Epithelial cell of esophagus (primary cell): ENCODE results near the gene EXOSC3.

Source experiments
- DNase-seq: peaks from one replicate; pipeline ENCODE4 v3.0.0; 2010; ENCODE audit warnings: low read depth
- H3K4me3 ChIP-seq: 2 replicates; pipeline ENCODE4 v1.5.1; 2011; ENCODE audit warnings: mild to moderate bottlenecking, low read length, control low read depth
- CTCF ChIP-seq: IDR thresholded peaks from 2 replicates; pipeline ENCODE4 v1.5.1; 2011; ENCODE audit warnings: low read depth, mild to moderate bottlenecking, low read length, control low read depth, inconsistent platforms; ENCODE audit not compliant: insufficient read depth; ENCODE audit errors: missing control alignments

EXOSC3 gene

GRCh38 chr9:37806271-37806670, 21.4 kb upstream of the EXOSC3 start:
- DNase-seq = no peak
- no peak for TF ChIP-seq CTCF
- no peak overlapping the region for H3K4me3 ChIP-seq

GRCh38 chr9:37801959-37802711, 17.3 kb upstream of the EXOSC3 start:
- DNase-seq = no peak
- TF ChIP-seq CTCF = no peak
- peak overlapping the region; percentile 74 for H3K4me3 ChIP-seq

GRCh38 chr9:37801287-37801850, 16.5 kb upstream of the EXOSC3 start:
- peak; percentile 43 for DNase-seq
- peak overlapping the region; percentile 74 for H3K4me3 ChIP-seq
- no peak for TF ChIP-seq CTCF

GRCh38 chr9:37800631-37801286, 15.9 kb upstream of the EXOSC3 start, which contains the start of gene DCAF10:
Gene DCAF10 (plus strand): TSS chr9:37800797. CDS start chr9:37800867, 70 bp downstream.
- TF ChIP-seq CTCF = peak; percentile 9
- peak; percentile 90 for DNase-seq

GRCh38 chr9:37798677-37799076, 13.8 kb upstream of the EXOSC3 start:
- no peak for TF ChIP-seq CTCF
- no peak overlapping the region for H3K4me3 ChIP-seq
- DNase-seq = no peak

More at GRCh38 chr9:37800631-37801286, 15.9 kb upstream of the EXOSC3 start, which contains the start of gene DCAF10:
- peak within 1 kb of the TSS; percentile 74 for H3K4me3 ChIP-seq

- TF ChIP-seq CTCF = no peak
- no peak for DNase-seq
- no peak overlapping the region for H3K4me3 ChIP-seq
Measured at GRCh38 chr9:37796232-37796631, 11.4 kb upstream of the EXOSC3 start.

- no peak overlapping the region for H3K4me3 ChIP-seq
- no peak for TF ChIP-seq CTCF
- DNase-seq = no peak
Measured at GRCh38 chr9:37792122-37792521, 7.3 kb upstream of the EXOSC3 start.
